Neuronal stem cell (in vitro differentiated cells): Measurements from ENCODE around the gene FHIP1B.
A peak's percentile ranks its signal among the peaks of the same experiment; 100 is the strongest.

ENCODE experiments used
- DNase-seq: peaks from one replicate; pipeline ENCODE4 v3.0.0-alpha.2; 2013; ENCODE audit warnings: low spot score
- H2AFZ ChIP-seq: one replicate; pipeline ENCODE4 v1.6.1; 2013; ENCODE audit warnings: mild to moderate bottlenecking, low read length, inconsistent platforms
- H2AK5ac ChIP-seq: 2 replicates; pipeline ENCODE4 v1.6.1; 2013; ENCODE audit warnings: low read depth, mild to moderate bottlenecking, inconsistent platforms, low read length, moderate library complexity, mixed read lengths
- H2BK120ac ChIP-seq: 2 replicates; pipeline ENCODE4 v1.6.1; 2013; ENCODE audit warnings: low read depth, mild to moderate bottlenecking, inconsistent platforms, low read length, moderate library complexity, mixed read lengths
- H2BK12ac ChIP-seq: one replicate; pipeline ENCODE4 v1.6.1; 2013; ENCODE audit warnings: low read length, inconsistent platforms
- H2BK15ac ChIP-seq: 2 replicates; pipeline ENCODE4 v1.6.1; 2013; ENCODE audit warnings: mild to moderate bottlenecking, low read length, inconsistent platforms, mixed read lengths
- H2BK5ac ChIP-seq: one replicate; pipeline ENCODE4 v1.6.1; 2013; ENCODE audit warnings: inconsistent platforms, mild to moderate bottlenecking, low read length, moderate library complexity
- H3K14ac ChIP-seq: one replicate; pipeline ENCODE4 v1.6.1; 2013; ENCODE audit warnings: low read length, inconsistent platforms
- H3K18ac ChIP-seq: 2 replicates; pipeline ENCODE4 v1.6.1; 2013; ENCODE audit warnings: low read length, inconsistent platforms
- H3K23ac ChIP-seq: 2 replicates; pipeline ENCODE4 v1.6.1; 2013; ENCODE audit warnings: low read depth, mild to moderate bottlenecking, mixed read lengths, low read length, inconsistent platforms; ENCODE audit not compliant: poor library complexity
- H3K27ac ChIP-seq: replicated peaks from 3 replicates; pipeline ENCODE4 v1.5.1; 2013; ENCODE audit warnings: low read length, inconsistent platforms
- H3K27me3 ChIP-seq, 3 experiments: 2 replicates each; pipeline ENCODE4 v1.6.1; 2013; ENCODE audit warnings: low read length in 3 of 3, mild to moderate bottlenecking in 2 of 3, inconsistent platforms in 1 of 3, low read depth in 1 of 3, mixed read lengths in 1 of 3, moderate library complexity in 1 of 3; ENCODE audit not compliant: control insufficient read depth in 3 of 3, insufficient read depth in 3 of 3
- H3K36me3 ChIP-seq, 2 donors: replicated peaks in 1 of 2; 2 replicates each; pipeline ENCODE4 v1.6.1; 2013; ENCODE audit warnings: low read length in 2 of 2; ENCODE audit not compliant: control insufficient read depth in 2 of 2, insufficient read depth in 2 of 2
- H3K4ac ChIP-seq: 2 replicates; pipeline ENCODE4 v1.6.1; 2013; ENCODE audit warnings: inconsistent platforms, mild to moderate bottlenecking, low read length, moderate library complexity
- H3K4me1 ChIP-seq, 2 donors: 1 replicate in 1 of 2; 2 replicates in 1 of 2; pipeline ENCODE4 v1.6.1; 2013; ENCODE audit warnings: low read length in 2 of 2, low read depth in 1 of 2; ENCODE audit not compliant: control insufficient read depth in 2 of 2, insufficient read depth in 1 of 2
- H3K4me2 ChIP-seq: one replicate; pipeline ENCODE4 v1.6.1; 2013; ENCODE audit warnings: mild to moderate bottlenecking, low read length, inconsistent platforms; ENCODE audit not compliant: insufficient read depth, poor library complexity, severe bottlenecking
- H3K4me3 ChIP-seq, 2 donors: 2 replicates each; pipeline ENCODE4 v1.5.1; 2013; ENCODE audit warnings: low read length in 2 of 2, mild to moderate bottlenecking in 2 of 2, inconsistent platforms in 1 of 2, moderate library complexity in 1 of 2
- H3K79me1 ChIP-seq: one replicate; pipeline ENCODE4 v1.6.1; 2013; ENCODE audit warnings: low read depth, mild to moderate bottlenecking, inconsistent platforms, low read length, moderate library complexity
- H3K9ac ChIP-seq: one replicate; pipeline ENCODE4 v1.6.1; 2013; ENCODE audit warnings: mild to moderate bottlenecking, low read depth, low read length, inconsistent platforms; ENCODE audit not compliant: poor library complexity
- H3K9me3 ChIP-seq, 2 donors: replicated peaks in 1 of 2; 2 replicates each; pipeline versions ENCODE3 to v1.6.1; 2013; ENCODE audit warnings: low read length in 2 of 2, mild to moderate bottlenecking in 2 of 2, inconsistent platforms in 1 of 2, low read depth in 1 of 2, mixed read lengths in 1 of 2, moderate library complexity in 1 of 2; ENCODE audit not compliant: control insufficient read depth in 2 of 2, insufficient read depth in 1 of 2
- H4K8ac ChIP-seq: one replicate; pipeline ENCODE4 v1.6.1; 2013; ENCODE audit warnings: low read depth, mild to moderate bottlenecking, inconsistent platforms, low read length, moderate library complexity
- H4K91ac ChIP-seq: one replicate; pipeline ENCODE4 v1.6.1; 2013; ENCODE audit warnings: low read length, low read depth, mild to moderate bottlenecking, inconsistent platforms; ENCODE audit not compliant: poor library complexity
- WGBS, 2 donors: extraction: QIAGEN DNeasy Blood & Tissue Kit; methylation state at CpG; one replicate each; pipeline ENCODE4 v1.1.7; 2013; ENCODE audit warnings: missing lambda C conversion rate in 2 of 2, mixed read lengths in 1 of 2; ENCODE audit not compliant: insufficient read length in 2 of 2, insufficient replicate concordance in 1 of 2; ENCODE audit errors: extremely low coverage in 2 of 2; 5-methylcytosine and 5-hydroxymethylcytosine counted together

The FHIP1B gene

DNA sequence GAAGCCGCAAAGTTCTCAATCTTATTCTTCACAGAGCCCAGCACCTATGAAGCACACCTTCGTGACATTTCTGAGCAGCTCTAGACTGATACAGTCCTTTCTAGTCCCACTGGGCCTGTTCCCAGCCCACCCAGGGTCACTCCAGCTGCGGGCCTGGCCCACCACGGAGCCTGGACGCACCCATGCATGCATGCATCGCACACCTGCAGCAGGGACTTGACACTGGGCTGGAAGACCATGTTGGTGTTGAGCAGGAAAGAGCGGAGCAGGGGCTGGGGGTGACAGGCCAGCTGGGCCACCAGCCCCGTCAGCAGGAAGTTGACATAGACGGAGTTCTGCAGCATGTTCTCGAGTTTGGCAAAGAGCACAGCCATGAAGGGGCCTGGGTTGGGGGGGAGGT lies 19.9 kb downstream of the FHIP1B start:
- H3K4me1 ChIP-seq = peaks cover 0 to 1% of the 10 kb centered on the region in 2 donors
- no peak overlapping the region for H2BK15ac ChIP-seq
- H3K79me1 ChIP-seq = no peaks in the 10 kb centered on the region
- no peak overlapping the region for H3K4me3 ChIP-seq
- peak overlapping the region; percentile 5 for H3K9ac ChIP-seq
- H3K14ac ChIP-seq = no peak overlapping the region
- no peak overlapping the region for H3K23ac ChIP-seq
- H4K8ac ChIP-seq = no peak overlapping the region
- WGBS, 2 donors = no CpG with 5 or more reads among the region's 10 CpGs
- H3K27me3 ChIP-seq = no peaks in the 10 kb centered on the region
- no peak overlapping the region for H3K27ac ChIP-seq
- no peak overlapping the region for H3K18ac ChIP-seq
- peaks cover 33 to 95% of the 10 kb centered on the region in 2 donors for H3K36me3 ChIP-seq
- H2BK12ac ChIP-seq = no peak overlapping the region
- no peak overlapping the region for H3K4ac ChIP-seq
- no peak overlapping the region for H2BK5ac ChIP-seq
- H3K4me2 ChIP-seq = no peak overlapping the region
- no peak overlapping the region for H2AK5ac ChIP-seq
- no peak overlapping the region for H2AFZ ChIP-seq
- no peak overlapping the region for H2BK120ac ChIP-seq
- no peaks in the 10 kb centered on the region for H3K9me3 ChIP-seq
- H4K91ac ChIP-seq = no peak overlapping the region
- DNase-seq = no peak

DNA sequence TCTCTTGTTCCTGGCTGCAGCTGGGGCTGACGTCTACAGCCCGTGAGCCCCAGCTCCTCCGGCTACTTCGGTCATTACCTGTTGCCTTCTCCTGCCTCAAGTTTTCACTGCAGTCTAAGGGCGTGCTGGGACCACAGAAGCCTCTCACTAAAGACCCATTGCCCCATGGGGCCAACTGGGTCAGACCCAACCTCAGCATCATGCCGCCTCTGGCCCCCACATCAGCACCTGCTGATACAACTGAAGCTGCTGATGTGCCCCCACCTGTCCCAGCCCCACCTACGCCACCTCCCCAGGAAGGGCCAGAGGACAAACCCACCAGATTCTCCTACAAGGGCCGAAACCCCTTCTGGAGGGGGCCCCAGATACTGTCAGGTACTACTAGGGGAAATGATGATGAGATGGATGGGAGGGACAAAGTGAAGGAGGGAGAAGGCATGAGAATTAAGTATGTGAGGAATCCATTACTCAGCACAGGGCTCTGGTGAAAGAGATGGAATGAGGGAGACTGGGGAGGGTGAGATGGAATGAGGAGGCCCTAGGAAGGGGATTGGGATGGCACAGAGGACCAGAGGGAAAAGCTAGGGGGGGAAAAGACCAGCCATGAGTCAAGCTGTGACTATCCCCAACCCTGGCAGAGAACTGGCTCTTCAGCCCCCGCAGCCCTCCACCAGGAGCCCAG lies 24.0 kb downstream of the FHIP1B start:
- WGBS, 2 donors = no CpG with 5 or more reads among the region's 9 CpGs
- H2AK5ac ChIP-seq = no peak overlapping the region
- peak overlapping the region; percentile 14 for H2BK5ac ChIP-seq
- H3K36me3 ChIP-seq = peaks cover 21 to 88% of the 10 kb centered on the region in 2 donors
- H2BK120ac ChIP-seq = no peak overlapping the region
- H3K9me3 ChIP-seq = no peaks in the 10 kb centered on the region
- H2BK15ac ChIP-seq = no peak overlapping the region
- no peaks in the 10 kb centered on the region for H3K79me1 ChIP-seq
- no peak overlapping the region for H3K27ac ChIP-seq
- no peak overlapping the region for H3K23ac ChIP-seq
- H3K9ac ChIP-seq = no peak overlapping the region
- no peaks in the 10 kb centered on the region for H3K27me3 ChIP-seq
- no peak overlapping the region for H3K4me2 ChIP-seq
- no peak overlapping the region for H2BK12ac ChIP-seq
- H3K4ac ChIP-seq = no peak overlapping the region
- H3K18ac ChIP-seq = no peak overlapping the region
- no peak overlapping the region for H2AFZ ChIP-seq
- no peak for DNase-seq
- no peak overlapping the region for H3K4me3 ChIP-seq
- no peak overlapping the region for H4K8ac ChIP-seq
- H3K14ac ChIP-seq = no peak overlapping the region
- H4K91ac ChIP-seq = no peak overlapping the region
- H3K4me1 ChIP-seq = no peaks in the 10 kb centered on the region

DNA sequence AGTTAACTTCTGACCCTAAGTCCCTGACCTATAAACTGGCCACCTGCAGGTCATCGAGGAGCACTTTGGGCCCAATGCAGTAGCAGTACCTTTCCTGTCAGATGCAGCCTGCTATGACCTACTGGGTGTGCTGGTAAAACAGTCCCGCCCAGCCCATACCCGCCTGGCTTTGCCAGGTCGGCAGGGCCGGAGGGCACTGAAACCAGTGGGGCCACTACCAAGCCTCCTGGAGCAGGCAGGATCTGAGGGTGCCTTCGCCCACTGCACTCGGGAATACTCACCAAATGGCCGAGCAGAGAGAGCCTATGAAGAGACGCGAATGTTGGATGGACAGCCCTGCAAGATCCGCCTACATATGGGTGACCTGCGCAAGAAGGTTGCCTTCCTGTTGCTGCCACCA lies 24.6 kb downstream of the FHIP1B start:
- no peak overlapping the region for H4K91ac ChIP-seq
- H3K4me1 ChIP-seq = no peaks in the 10 kb centered on the region
- no peaks in the 10 kb centered on the region for H3K9me3 ChIP-seq
- H3K27me3 ChIP-seq = no peaks in the 10 kb centered on the region
- no peak overlapping the region for H4K8ac ChIP-seq
- no peak overlapping the region for H2AFZ ChIP-seq
- no peak overlapping the region for H3K4ac ChIP-seq
- no peak overlapping the region for H3K4me2 ChIP-seq
- H2BK120ac ChIP-seq = no peak overlapping the region
- H3K4me3 ChIP-seq = no peak overlapping the region
- no CpG with 5 or more reads among the region's 12 CpGs for WGBS, 2 donors
- H3K23ac ChIP-seq = no peak overlapping the region
- no peak overlapping the region for H2BK12ac ChIP-seq
- H3K79me1 ChIP-seq = no peaks in the 10 kb centered on the region
- H3K27ac ChIP-seq = no peak overlapping the region
- H2AK5ac ChIP-seq = no peak overlapping the region
- no peak overlapping the region for H2BK15ac ChIP-seq
- H3K9ac ChIP-seq = no peak overlapping the region
- DNase-seq = no peak
- peaks cover 21 to 88% of the 10 kb centered on the region in 2 donors for H3K36me3 ChIP-seq
- peak overlapping the region; percentile 14 for H2BK5ac ChIP-seq
- H3K18ac ChIP-seq = no peak overlapping the region
- no peak overlapping the region for H3K14ac ChIP-seq

DNA sequence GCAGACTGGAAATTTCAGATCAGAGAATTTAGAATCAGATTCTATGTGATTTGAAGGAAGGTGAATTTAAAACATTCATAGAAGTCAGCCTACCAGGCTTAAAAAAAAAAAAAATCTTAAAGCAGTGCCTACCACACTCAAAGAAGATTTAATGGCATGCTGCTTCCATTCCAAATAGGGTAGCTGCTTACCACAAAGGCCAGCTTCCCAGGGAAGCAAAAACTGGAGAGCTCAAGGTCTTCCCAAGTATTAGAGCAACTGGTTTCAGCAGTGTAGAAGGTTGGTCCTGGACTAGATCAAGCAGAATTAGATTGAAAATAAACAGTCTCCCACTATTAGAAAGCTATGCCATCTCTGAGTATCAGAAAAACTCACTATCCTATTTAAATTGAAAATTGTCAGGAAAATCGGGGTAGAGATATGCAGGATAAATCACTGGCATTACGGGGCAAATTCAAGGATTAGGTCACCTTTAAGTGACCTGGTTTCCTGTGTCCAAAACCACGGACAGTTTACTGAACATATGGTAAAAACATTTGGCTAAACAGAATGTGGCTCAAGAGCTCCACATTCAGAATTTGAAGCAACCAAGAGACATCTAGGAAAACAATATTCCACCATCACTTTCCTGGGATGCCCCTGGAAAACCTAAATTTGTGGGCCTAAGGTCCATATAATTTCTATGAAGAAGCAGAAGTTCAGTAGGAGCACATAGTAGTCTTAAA lies 27.8 kb downstream of the FHIP1B start:
- Histone ChIP-seq H3K79me1 (no peaks in the 10 kb centered on the region), H2BK15ac (no peak overlapping the region), H2BK5ac (no peak overlapping the region), H3K36me3 (peaks cover 11 to 64% of the 10 kb centered on the region in 2 donors), H3K14ac (no peak overlapping the region), H3K4me3 (no peak overlapping the region), H2BK12ac (no peak overlapping the region), H3K4ac (no peak overlapping the region), H3K4me2 (no peak overlapping the region), H3K18ac (no peak overlapping the region), H4K8ac (no peak overlapping the region), H3K4me1 (no peaks in the 10 kb centered on the region), H3K27ac (no peak overlapping the region), H2AK5ac (no peak overlapping the region), H2AFZ (no peak overlapping the region), H3K27me3 (no peaks in the 10 kb centered on the region), H2BK120ac (no peak overlapping the region), H3K23ac (no peak overlapping the region), H4K91ac (no peak overlapping the region), H3K9ac (no peak overlapping the region), H3K9me3 (no peaks in the 10 kb centered on the region)
- WGBS, 2 donors = no CpG with 5 or more reads among the region's 3 CpGs
- DNase-seq = no peak
